Activated T-helper 2 cell treated with anti-CD3 and anti-CD28 coated beads, Interferon-gamma antibody, Interleukin-2, Interleukin-4, amounts not matched to agents 10 μg/mL and 5 μg/mL and 100 μg/mL, durations not matched to agents 14 hours and 24 hours and 36 hours (primary cell): ENCODE data around the gene CEACAM6. TPM values are rescaled to one million over a fixed set of nuclear protein-coding genes. Genes with fewer than 3 reads are reported as not detected.
A peak's percentile ranks its signal among the peaks of the same experiment; 100 is the strongest.
"Not testable (repeated sequence)": the region's sequence is repeated elsewhere in the genome, so short reads cannot be mapped to it uniquely, and the experiment has no call there.

Source experiments
- DNase-seq: peaks from one replicate; pipeline ENCODE4 v3.0.0; 2021; ENCODE audit warnings: low spot score
- H3K27ac Mint-ChIP-seq: one replicate; pipeline ENCODE4 v1.8.0; 2021; ENCODE audit warnings: mixed read lengths
- H3K27me3 Mint-ChIP-seq: one replicate; pipeline ENCODE4 v1.8.0; 2021; ENCODE audit warnings: low read depth, mixed read lengths
- H3K36me3 Mint-ChIP-seq: one replicate; pipeline ENCODE4 v1.8.0; 2021; ENCODE audit warnings: low read depth, mixed read lengths
- H3K4me1 Mint-ChIP-seq: one replicate; pipeline ENCODE4 v1.8.0; 2021; ENCODE audit warnings: low read depth, mixed read lengths
- H3K4me3 Mint-ChIP-seq: one replicate; pipeline ENCODE4 v1.8.0; 2021; ENCODE audit warnings: low read depth, mild to moderate bottlenecking, moderate library complexity, mixed read lengths
- H3K9me3 Mint-ChIP-seq: one replicate; pipeline ENCODE4 v1.8.0; 2021; ENCODE audit warnings: mixed read lengths
- intact Hi-C: fragments of 100-400 bp; cut with micrococcal nuclease; formaldehyde crosslinking; loops from one replicate; pipeline ENCODE4 v1.15.1; 2023
- total RNA-seq: library from RNA; stranded (reverse); gene quantifications from 2 replicates; pipeline ENCODE4 v1.2.3, GENCODE V29; 2022

The CEACAM6 gene
- total RNA-seq, 1 donor from 2014 or later = not detected

GRCh38 chr19:41789053-41789452 is 33.7 kb downstream of the CEACAM6 start:
- intact Hi-C loops, H3K4me3 Mint-ChIP-seq: not testable (repeated sequence)

GRCh38 chr19:41792513-41793413 is 37.4 kb downstream of the CEACAM6 start:
- intact Hi-C loops = loop anchor here (1.0 to 5.0 kb wide), 2 partner anchors 29 to 160 kb away; no protein-coding TSS in a partner anchor
- Mint-ChIP-seq H3K4me1 (peaks cover 2% of the 10 kb centered on the region), H3K36me3 (no peaks in the 10 kb centered on the region), H3K9me3 (no peaks in the 10 kb centered on the region), H3K27me3 (peaks cover 36% of the 10 kb centered on the region), H3K4me3 (no peak overlapping the region), H3K27ac (no peak overlapping the region)
- DNase-seq = peak; percentile 38

More at GRCh38 chr19:41789053-41789452, 33.7 kb downstream of the CEACAM6 start:
- not testable (repeated sequence) for H3K27ac Mint-ChIP-seq, DNase-seq, H3K9me3 Mint-ChIP-seq, H3K36me3 Mint-ChIP-seq
- peaks cover 17% of the 10 kb centered on the region for H3K4me1 Mint-ChIP-seq
- H3K27me3 Mint-ChIP-seq = peaks cover 42% of the 10 kb centered on the region

GRCh38 chr19:41793414-41793727 is 38.0 kb downstream of the CEACAM6 start:
- Mint-ChIP-seq H3K27ac (no peak overlapping the region), H3K27me3 (peaks cover 36% of the 10 kb centered on the region), H3K9me3 (no peaks in the 10 kb centered on the region), H3K4me3 (no peak overlapping the region), H3K36me3 (no peaks in the 10 kb centered on the region), H3K4me1 (peaks cover 2% of the 10 kb centered on the region)
- intact Hi-C loops = loop anchor here (1.0 to 5.0 kb wide), 2 partner anchors 28 to 159 kb away; no protein-coding TSS in a partner anchor
- DNase-seq = no peak

GRCh38 chr19:41795031-41795461 is 39.7 kb downstream of the CEACAM6 start:
- peaks cover 2% of the 10 kb centered on the region for H3K4me1 Mint-ChIP-seq
- peaks cover 36% of the 10 kb centered on the region for H3K27me3 Mint-ChIP-seq
- no peak overlapping the region for H3K27ac Mint-ChIP-seq
- H3K36me3 Mint-ChIP-seq = no peaks in the 10 kb centered on the region
- intact Hi-C loops = no loop called here
- no peaks in the 10 kb centered on the region for H3K9me3 Mint-ChIP-seq
- DNase-seq = peak; percentile 34
- H3K4me3 Mint-ChIP-seq = no peak overlapping the region

GRCh38 chr19:41796362-41796761 is 41.0 kb downstream of the CEACAM6 start, which contains the start of gene CEACAM3:
Gene CEACAM3 (plus strand): TSS chr19:41796587. CDS start chr19:41796678, 91 bp downstream.
- Mint-ChIP-seq H3K27ac (no peak within 1 kb of the TSS), H3K36me3 (no peaks in the 10 kb centered on the region), H3K4me1 (peaks cover 2% of the 10 kb centered on the region), H3K27me3 (peaks cover 34% of the 10 kb centered on the region), H3K4me3 (no peak within 1 kb of the TSS), H3K9me3 (no peaks in the 10 kb centered on the region)
- intact Hi-C loops = no loop called here
- DNase-seq = no peak

GRCh38 chr19:41796901-41797300 is 41.6 kb downstream of the CEACAM6 start:
- Mint-ChIP-seq H3K36me3 (no peaks in the 10 kb centered on the region), H3K9me3 (no peaks in the 10 kb centered on the region), H3K4me1 (peaks cover 2% of the 10 kb centered on the region), H3K4me3 (no peak overlapping the region), H3K27me3 (peaks cover 30% of the 10 kb centered on the region), H3K27ac (no peak overlapping the region)
- intact Hi-C loops = no loop called here
- no peak for DNase-seq

GRCh38 chr19:41799444-41800000 is 44.2 kb downstream of the CEACAM6 start:
- DNase-seq = no peak
- no peaks in the 10 kb centered on the region for H3K9me3 Mint-ChIP-seq
- no peaks in the 10 kb centered on the region for H3K36me3 Mint-ChIP-seq
- H3K4me1 Mint-ChIP-seq = peaks cover 4% of the 10 kb centered on the region
- no peak overlapping the region for H3K4me3 Mint-ChIP-seq
- intact Hi-C loops = no loop called here
- H3K27me3 Mint-ChIP-seq = peaks cover 13% of the 10 kb centered on the region
- no peak overlapping the region for H3K27ac Mint-ChIP-seq

GRCh38 chr19:41801031-41801430 is 45.7 kb downstream of the CEACAM6 start:
- Mint-ChIP-seq H3K9me3 (no peaks in the 10 kb centered on the region), H3K27me3 (peaks cover 10% of the 10 kb centered on the region), H3K4me1 (peaks cover 4% of the 10 kb centered on the region), H3K4me3 (no peak overlapping the region), H3K27ac (no peak overlapping the region), H3K36me3 (no peaks in the 10 kb centered on the region)
- no peak for DNase-seq
- intact Hi-C loops = no loop called here

GRCh38 chr19:41801792-41802211 is 46.5 kb downstream of the CEACAM6 start:
- peaks cover 4% of the 10 kb centered on the region for H3K4me1 Mint-ChIP-seq

GRCh38 chr19:41802770-41803169 is 47.4 kb downstream of the CEACAM6 start:
- Mint-ChIP-seq H3K9me3 (no peaks in the 10 kb centered on the region), H3K27me3 (no peaks in the 10 kb centered on the region), H3K27ac (no peak overlapping the region), H3K4me1 (peaks cover 4% of the 10 kb centered on the region), H3K4me3 (no peak overlapping the region), H3K36me3 (no peaks in the 10 kb centered on the region)
- no peak for DNase-seq
- intact Hi-C loops = no loop called here

More at GRCh38 chr19:41801792-41802211, 46.5 kb downstream of the CEACAM6 start:
- Mint-ChIP-seq H3K36me3 (no peaks in the 10 kb centered on the region), H3K27ac (no peak overlapping the region), H3K9me3 (no peaks in the 10 kb centered on the region), H3K4me3 (no peak overlapping the region), H3K27me3 (peaks cover 4% of the 10 kb centered on the region)
- intact Hi-C loops = no loop called here
- no peak for DNase-seq

- Mint-ChIP-seq H3K4me3 (no peak overlapping the region), H3K27me3 (no peaks in the 10 kb centered on the region), H3K9me3 (no peaks in the 10 kb centered on the region), H3K27ac (no peak overlapping the region), H3K4me1 (peaks cover 4% of the 10 kb centered on the region), H3K36me3 (no peaks in the 10 kb centered on the region)
- intact Hi-C loops = no loop called here
- DNase-seq = no peak
Measured at GRCh38 chr19:41804336-41804735, 49.0 kb downstream of the CEACAM6 start.

GRCh38 chr19:41807176-41807575 is 51.8 kb downstream of the CEACAM6 start:
- no peak overlapping the region for H3K27ac Mint-ChIP-seq
- no peaks in the 10 kb centered on the region for H3K36me3 Mint-ChIP-seq
- H3K4me3 Mint-ChIP-seq = no peak overlapping the region
- intact Hi-C loops = no loop called here
- H3K4me1 Mint-ChIP-seq = peaks cover 4% of the 10 kb centered on the region
- no peaks in the 10 kb centered on the region for H3K9me3 Mint-ChIP-seq
- H3K27me3 Mint-ChIP-seq = no peaks in the 10 kb centered on the region
- DNase-seq = no peak
